K562 (cell line): ENCODE data around the gene TGFBR3L. TPM values are rescaled to one million over a fixed set of nuclear protein-coding genes. Genes with fewer than 3 reads are reported as not detected.

Experiments used
- ATAC-seq: fragments of 200-7000 bp; cut with Tn5 transposase; 3 replicates; pipeline ENCODE4 v1.9.1; 2020; ENCODE audit warnings: moderate library complexity
- BruUV-seq: library from RNA; stranded (reverse); fragments of 400-500 nt; replicated peaks from 2 replicates; lab custom pipeline; 2021; lab: Mats Ljungman, UMichigan
- CTCF ChIA-PET: fragments of 300-600 bp; formaldehyde crosslinking; extraction: SDS; loops from one replicate; lab custom pipeline; 2021; ENCODE audit warnings: low intra/inter-chr PET ratio; lab: Yijun Ruan, JAX
- POLR2A ChIA-PET: fragments of 300-600, 350-650 bp; sonication (Branson Sonifier 250); formaldehyde crosslinking; extraction: SDS; loops from one replicate; lab custom pipeline; 2021; ENCODE audit warnings: antibody characterized with exemption, inconsistent platforms; lab: Yijun Ruan, JAX
- DNase-seq, 4 experiments: peaks; one replicate each; pipeline versions ENCODE4 v3.0.0 to v3.0.0-alpha.2; 2011 to 2018; ENCODE audit warnings: low spot score in 3 of 4, mixed read lengths in 3 of 4; ENCODE audit errors: extremely low read depth in 1 of 4
- FAIRE-seq: peaks from 2 replicates; lab custom pipeline; 2011; peaks lifted over from hg19 to GRCh38; lab: Jason Lieb, UNC
- H2AFZ ChIP-seq: 2 replicates; pipeline ENCODE4 v1.6.0; 2011; ENCODE audit warnings: low read depth, low read length, control low read depth, inconsistent platforms
- H3K27ac ChIP-seq: fragments of 200-600 bp; 3 replicates; pipeline ENCODE4 v1.8.0; 2011; ENCODE audit warnings: low read depth, mild to moderate bottlenecking, control low read depth, inconsistent platforms, low read length, moderate library complexity, mixed read lengths; ENCODE audit errors: extremely low read depth
- H3K27me3 ChIP-seq, 2 experiments: fragments of 300-600 bp in 1 of 2; 2 replicates in 1 of 2; 3 replicates in 1 of 2; pipeline versions ENCODE4 v1.6.0 to v1.8.0; 2011; ENCODE audit warnings: inconsistent platforms in 2 of 2, low read length in 2 of 2, mild to moderate bottlenecking in 1 of 2, mixed read lengths in 1 of 2, moderate library complexity in 1 of 2; ENCODE audit not compliant: control insufficient read depth in 2 of 2, insufficient read depth in 2 of 2
- H3K36me3 ChIP-seq: fragments of 300-600 bp; 3 replicates; pipeline ENCODE4 v1.8.0; 2011; ENCODE audit warnings: mild to moderate bottlenecking, low read length, inconsistent platforms; ENCODE audit not compliant: control insufficient read depth, insufficient read depth
- H3K4me1 ChIP-seq, 2 experiments: fragments of 200-600 bp in 1 of 2; replicated peaks in 1 of 2; 2 replicates in 1 of 2; 3 replicates in 1 of 2; pipeline versions ENCODE4 v1.5.1 to v1.8.0; 2011; ENCODE audit warnings: inconsistent platforms in 2 of 2, low read length in 2 of 2, mild to moderate bottlenecking in 1 of 2, mixed read lengths in 1 of 2, moderate library complexity in 1 of 2; ENCODE audit not compliant: control insufficient read depth in 2 of 2, insufficient read depth in 2 of 2
- H3K4me2 ChIP-seq: 2 replicates; pipeline ENCODE4 v1.6.1; 2011; ENCODE audit warnings: low read length, control low read depth, inconsistent platforms, mixed read lengths; ENCODE audit not compliant: insufficient read depth
- H3K4me3 ChIP-seq: fragments of 200-600 bp; sonication (generic), shearing (Covaris generic); 2 replicates; pipeline ENCODE4 v1.5.1; 2016; ENCODE audit warnings: control low read depth, inconsistent platforms
- H3K79me2 ChIP-seq: fragments of 200-600 bp; 3 replicates; pipeline ENCODE4 v1.8.0; 2011; ENCODE audit warnings: low read length, inconsistent platforms; ENCODE audit not compliant: control insufficient read depth, insufficient read depth
- H3K9ac ChIP-seq, 2 experiments: 2 replicates each; pipeline versions ENCODE4 v1.6.0 to v1.6.1; 2011; ENCODE audit warnings: low read depth in 2 of 2, low read length in 2 of 2, control low read depth in 1 of 2, inconsistent platforms in 1 of 2, mild to moderate bottlenecking in 1 of 2, mixed read lengths in 1 of 2; ENCODE audit not compliant: insufficient read depth in 1 of 2
- H3K9me1 ChIP-seq: one replicate; pipeline ENCODE4 v1.6.0; 2011; ENCODE audit warnings: inconsistent platforms, mild to moderate bottlenecking, low read length, moderate library complexity; ENCODE audit not compliant: control insufficient read depth, insufficient read depth
- H3K9me3 ChIP-seq: replicated peaks from 2 replicates; pipeline ENCODE4 v1.5.1; 2011; ENCODE audit warnings: low read depth, low read length, inconsistent platforms; ENCODE audit not compliant: control insufficient read depth, insufficient read depth
- H4K20me1 ChIP-seq: replicated peaks from 2 replicates; pipeline ENCODE4 v1.6.1; 2011; ENCODE audit warnings: low read length, inconsistent platforms, mixed read lengths; ENCODE audit not compliant: control insufficient read depth, insufficient read depth
- POLR2B ChIP-seq: fragments of 450-650 bp; IDR thresholded peaks from 2 replicates; pipeline ENCODE4 v1.6.1; 2018; ENCODE audit warnings: low read depth; ENCODE audit not compliant: partially characterized antibody
- ZBTB34 ChIP-seq: fragments of 250-450 bp; sonication (Bioruptor Pico); IDR thresholded peaks from 2 replicates; pipeline ENCODE4 v1.8.0; 2021; ENCODE audit warnings: mild to moderate bottlenecking, moderate library complexity
- WGBS: fragments of 100-300 bp; shearing (Covaris generic); methylation state at CpG from one replicate; pipeline ENCODE4 v1.1.6; 2016; ENCODE audit warnings: low coverage, mixed read lengths; ENCODE audit not compliant: insufficient coverage; ENCODE audit errors: missing lambda C conversion rate; 5-methylcytosine and 5-hydroxymethylcytosine counted together
- in situ Hi-C: fragments of 300-500 bp; cut with MboI; formaldehyde crosslinking; loops from 4 replicates; pipeline ENCODE4 v1.15.0; 2018; ENCODE audit warnings: inconsistent platforms, mixed read lengths
- intact Hi-C: fragments of 100-400 bp; cut with micrococcal nuclease; formaldehyde crosslinking; loops from 2 replicates; pipeline ENCODE4 v1.14.2; 2022
- polyA plus RNA-seq, 8 experiments: library from polyadenylated mRNA; depleted of rRNA in 4 of 8; stranded (reverse) in 5 of 8; unstranded in 3 of 8; fragments of >200 nt; fragmentation: Nextera tagmentation in 2 of 8; fragmentation: Illumina TruSeq in 1 of 8; extraction: Ambion mirVana in 2 of 8; extraction: Trizol in 1 of 8; gene quantifications; 2 replicates each; pipeline versions ENCODE4 v1.2.1 to v1.2.3, GENCODE V29; 2011 to 2014; ENCODE audit warnings: inconsistent platforms in 1 of 8, missing spikeins in 1 of 8
- total RNA-seq, 7 experiments: library from RNA; depleted of rRNA in 6 of 7; stranded (reverse); fragments of >200 nt in 6 of 7; fragmentation: Illumina TruSeq in 2 of 7; extraction: Trizol in 2 of 7; gene quantifications; 2 replicates each; pipeline versions ENCODE4 v1.2.1 to v1.2.3, GENCODE V29; 2011 to 2021; ENCODE audit warnings: low replicate concordance in 1 of 7

TGFBR3L gene
- total and polyA plus RNA-seq, 9 of the 15 experiments (the other 6 are each of a cell fraction or from before 2014, with no cell fraction given): not detected

GRCh38 chr19:7901337-7901736, 13.3 kb upstream of the TGFBR3L start:
- H3K27ac ChIP-seq: no peak overlapping the region
- no TSS peak for BruUV-seq
- no peak for FAIRE-seq
- POLR2A ChIA-PET: interaction anchor here (0.5 to 5.3 kb wide), 8 partner anchors 11 to 890 kb away, joined by 3 to 72 read pairs (median 5); partner anchors contain the start of genes LRRC8E and SNAPC2
- peaks cover 37% of the 10 kb centered on the region for H3K79me2 ChIP-seq
- H3K9me3 ChIP-seq: no peaks in the 10 kb centered on the region
- ATAC-seq: no peak
- in situ Hi-C loops (no loop called here), intact Hi-C loops (no loop called here)
- H3K4me1 ChIP-seq: peaks cover 13 to 50% of the 10 kb centered on the region in 2 experiments; a peak in 4 of 5 replicates
- H3K27me3 ChIP-seq: no peaks in the 10 kb centered on the region
- no peak for TF ChIP-seq ZBTB34 (CRISPR knock-in tag)
- TF ChIP-seq POLR2B: peak; percentile 21
- TF ChIP-seq, all 486 proteins: peak for 1
- whole genome bisulfite sequencing: 87% methylated on average over 7 of the region's 7 CpGs
- no peak overlapping the region for H3K4me3 ChIP-seq
- H2AFZ ChIP-seq: no peak overlapping the region
- CTCF ChIA-PET: interaction anchor here (1.2 kb wide), 1 partner anchor 48 kb away, joined by 3 read pairs; no protein-coding TSS in a partner anchor
- H4K20me1 ChIP-seq: no peaks in the 10 kb centered on the region
- no peak for DNase-seq
- peaks cover 7% of the 10 kb centered on the region for H3K9me1 ChIP-seq
- no peak overlapping the region for H3K9ac ChIP-seq
- no peak overlapping the region for H3K4me2 ChIP-seq
- peaks cover 35% of the 10 kb centered on the region; the same call in 2 of the 3 replicates for H3K36me3 ChIP-seq
